Hematopoietic multipotent progenitor cell treated with erythropoietin and hydrocortisone succinate and interleukin-3 and kit ligand, for 15 days (in vitro differentiated cells): ENCODE results near the gene ATXN7L2.

ENCODE experiments used
- DNase-seq: peaks from one replicate; pipeline ENCODE4 v3.0.0-alpha.2; 2015; ENCODE audit warnings: low spot score

Gene ATXN7L2

GRCh38 chr1:109527846-109528695 lies 44.4 kb downstream of the ATXN7L2 start:
- no peak for DNase-seq

- no peak for DNase-seq
Measured at GRCh38 chr1:109528712-109529111, 45.0 kb downstream of the ATXN7L2 start.

- DNase-seq = no peak
Measured at GRCh38 chr1:109529881-109530456, 46.3 kb downstream of the ATXN7L2 start.

- no peak for DNase-seq
Measured at GRCh38 chr1:109530457-109531087, 46.9 kb downstream of the ATXN7L2 start.

GRCh38 chr1:109531380-109531779 lies 47.7 kb downstream of the ATXN7L2 start:
- no peak for DNase-seq

- DNase-seq = no peak
Measured at GRCh38 chr1:109531826-109532364, 48.2 kb downstream of the ATXN7L2 start.

GRCh38 chr1:109532365-109533136 lies 48.8 kb downstream of the ATXN7L2 start:
- peak; percentile 80 for DNase-seq

GRCh38 chr1:109534307-109534858 lies 50.7 kb downstream of the ATXN7L2 start:
- no peak for DNase-seq

- no peak for DNase-seq
Measured at GRCh38 chr1:109535481-109535880, 51.8 kb downstream of the ATXN7L2 start.

- no peak for DNase-seq
Measured at GRCh38 chr1:109535971-109536491, 52.3 kb downstream of the ATXN7L2 start.

- no peak for DNase-seq
Measured at GRCh38 chr1:109537450-109538178, 53.9 kb downstream of the ATXN7L2 start.

- DNase-seq = no peak
Measured at GRCh38 chr1:109538827-109539555, 55.3 kb downstream of the ATXN7L2 start.

GRCh38 chr1:109539676-109540075 lies 56.0 kb downstream of the ATXN7L2 start, which contains the start of gene GPR61:
TSS of gene GPR61 (plus strand) at chr1:109539872. CDS start at chr1:109543023, 3,151 bp downstream.
- no peak for DNase-seq

GRCh38 chr1:109541102-109541501 lies 57.4 kb downstream of the ATXN7L2 start:
- DNase-seq = no peak
